ENCODE measurements around the gene BPIFB2.

DNA sequence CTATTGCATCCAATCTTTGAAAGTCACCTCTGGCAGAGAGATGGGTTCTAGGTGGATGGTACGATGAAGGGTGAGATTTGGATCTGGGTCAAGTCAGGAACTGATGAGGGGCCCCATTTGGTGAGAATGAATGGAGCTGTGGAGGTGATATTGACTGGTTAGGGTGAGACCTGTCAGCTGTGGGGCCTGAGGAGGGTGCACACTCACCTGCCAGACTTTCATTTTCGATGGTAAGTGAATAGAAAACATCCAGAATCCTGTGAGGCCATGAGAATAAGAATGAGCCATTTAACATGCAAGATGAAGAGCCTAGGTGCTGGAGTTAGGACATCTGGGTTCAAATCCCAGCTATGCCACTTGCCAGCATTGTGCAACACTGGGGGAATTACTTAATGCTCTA, 10.1 kb upstream of the BPIFB2 start:
- TF ChIP-seq, protein P1, sequence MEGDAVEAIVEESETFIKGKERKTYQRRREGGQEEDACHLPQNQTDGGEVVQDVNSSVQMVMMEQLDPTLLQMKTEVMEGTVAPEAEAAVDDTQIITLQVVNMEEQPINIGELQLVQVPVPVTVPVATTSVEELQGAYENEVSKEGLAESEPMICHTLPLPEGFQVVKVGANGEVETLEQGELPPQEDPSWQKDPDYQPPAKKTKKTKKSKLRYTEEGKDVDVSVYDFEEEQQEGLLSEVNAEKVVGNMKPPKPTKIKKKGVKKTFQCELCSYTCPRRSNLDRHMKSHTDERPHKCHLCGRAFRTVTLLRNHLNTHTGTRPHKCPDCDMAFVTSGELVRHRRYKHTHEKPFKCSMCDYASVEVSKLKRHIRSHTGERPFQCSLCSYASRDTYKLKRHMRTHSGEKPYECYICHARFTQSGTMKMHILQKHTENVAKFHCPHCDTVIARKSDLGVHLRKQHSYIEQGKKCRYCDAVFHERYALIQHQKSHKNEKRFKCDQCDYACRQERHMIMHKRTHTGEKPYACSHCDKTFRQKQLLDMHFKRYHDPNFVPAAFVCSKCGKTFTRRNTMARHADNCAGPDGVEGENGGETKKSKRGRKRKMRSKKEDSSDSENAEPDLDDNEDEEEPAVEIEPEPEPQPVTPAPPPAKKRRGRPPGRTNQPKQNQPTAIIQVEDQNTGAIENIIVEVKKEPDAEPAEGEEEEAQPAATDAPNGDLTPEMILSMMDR (IDR thresholded peaks at IDR 0.05): no peak
- TF ChIP-seq POLR2A (IDR thresholded peaks at IDR 0.05): no peak
